T-helper 2 cell (primary cell): Measurements from ENCODE around the gene CACNA1A.
A peak's percentile ranks its signal among the peaks of the same experiment; 100 is the strongest.
"Not testable (repeated sequence)": the region's sequence is repeated elsewhere in the genome, so short reads cannot be mapped to it uniquely, and the experiment has no call there.

Source experiments
- DNase-seq, 5 experiments: peaks; one replicate each; pipeline versions ENCODE4 v3.0.0 to v3.0.0-alpha.2; 2012 to 2022

The CACNA1A gene

DNA sequence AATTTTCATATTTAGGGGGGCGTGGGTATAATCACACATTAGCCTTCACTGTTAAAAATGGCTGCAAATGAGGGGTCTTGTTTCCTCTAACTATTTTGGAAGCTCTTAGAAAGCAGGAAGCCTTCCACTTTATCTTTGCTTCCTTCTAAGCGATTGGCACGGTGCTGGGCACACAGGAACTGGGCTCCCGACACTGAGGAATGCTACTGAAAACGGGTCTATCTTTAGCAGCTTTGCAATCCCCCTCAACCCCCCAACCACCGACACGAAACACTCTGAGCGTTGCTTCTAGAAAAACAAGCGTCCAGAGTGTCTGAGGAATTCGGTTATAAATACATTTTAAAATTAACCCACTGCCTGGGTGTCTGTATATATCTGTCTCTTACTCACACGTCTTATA is 143.6 kb downstream of the CACNA1A start:
- DNase-seq, result no peak

DNA sequence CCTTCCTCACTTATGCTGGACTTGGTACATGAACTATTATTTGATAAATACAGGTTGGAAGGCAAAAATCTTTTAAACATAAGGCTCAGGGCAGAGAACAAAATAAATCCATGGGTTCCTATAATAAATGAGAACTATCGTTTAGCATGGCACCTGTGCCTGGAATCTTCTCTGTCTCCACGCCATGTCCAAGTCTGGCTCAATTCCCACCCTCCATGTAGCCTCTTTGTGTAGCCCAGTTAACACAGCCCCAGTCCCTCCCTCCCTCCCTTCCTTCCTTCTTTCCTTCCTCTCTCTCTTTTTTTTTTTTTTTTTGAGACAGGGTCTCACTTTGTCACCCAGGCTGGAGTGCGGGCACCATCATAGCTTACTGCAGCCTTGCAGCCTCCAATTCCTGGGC is 144.6 kb downstream of the CACNA1A start:
- not testable (repeated sequence) for DNase-seq

DNA sequence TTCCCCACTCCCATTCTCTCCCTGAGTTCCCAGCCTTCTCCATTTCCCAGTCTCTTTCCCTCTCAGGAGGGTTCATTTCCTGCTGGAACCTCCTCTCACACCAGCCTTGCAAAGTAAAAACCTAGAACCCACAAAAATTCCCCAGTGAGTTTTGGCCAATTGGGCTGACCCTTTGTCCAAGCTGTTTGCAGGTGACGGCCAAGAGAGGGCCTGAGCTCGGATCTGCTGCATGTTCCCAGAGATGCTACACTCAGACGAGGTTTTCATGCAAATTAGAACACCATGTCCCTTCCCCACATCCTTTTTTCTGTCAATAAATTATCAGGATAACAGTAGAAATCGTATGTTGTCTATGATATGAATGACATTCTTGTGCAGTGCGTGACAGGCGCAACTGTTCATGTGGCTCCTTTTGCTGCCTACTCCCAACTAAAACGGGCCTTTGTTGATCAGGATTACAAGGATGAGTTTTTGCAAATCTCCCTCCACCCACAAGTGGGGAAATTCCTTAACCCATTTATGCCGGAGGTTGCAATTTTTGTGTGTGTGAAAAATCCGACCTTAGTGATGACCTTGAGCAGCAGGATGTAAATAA is 149.5 kb downstream of the CACNA1A start:
- DNase-seq, result no peak

DNA sequence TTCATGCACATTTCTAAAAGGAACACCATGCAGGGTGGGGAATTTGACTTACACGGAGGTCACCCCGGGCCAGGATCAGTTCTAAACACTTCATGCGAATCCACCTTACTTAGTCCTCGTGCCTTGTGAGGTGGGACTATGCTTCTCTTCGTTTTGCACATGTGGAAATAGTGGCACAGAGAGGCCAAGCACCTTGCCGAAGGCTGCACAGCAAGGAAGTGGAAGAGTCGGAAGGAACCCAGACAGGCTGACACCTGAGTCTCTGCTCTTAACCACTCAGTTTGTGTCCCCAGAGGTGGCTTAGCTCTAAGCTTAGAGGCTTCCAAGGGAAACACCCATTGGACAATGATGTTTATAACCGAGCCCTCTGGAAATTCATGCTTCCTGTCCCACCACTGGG is 150.1 kb downstream of the CACNA1A start:
- DNase-seq, result no peak

DNA sequence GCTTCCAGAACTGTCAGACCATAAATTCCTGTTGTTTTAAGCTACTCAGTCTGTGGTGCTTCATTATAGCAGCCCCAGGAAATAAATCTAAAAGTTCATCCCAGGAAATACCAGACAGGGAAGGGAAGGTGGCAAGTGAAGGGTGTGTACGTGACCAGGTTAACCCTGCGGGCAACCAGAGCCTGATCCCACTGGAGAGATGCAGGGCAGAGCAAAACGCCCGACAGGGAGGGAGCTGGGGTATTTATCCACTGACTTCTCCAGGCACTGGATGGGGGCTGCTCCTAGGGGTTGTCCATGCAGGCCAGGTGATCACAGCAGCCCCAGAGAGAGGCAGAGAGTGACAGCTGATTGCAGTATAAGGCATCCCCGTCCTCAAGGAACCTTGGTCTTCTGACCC is 150.9 kb downstream of the CACNA1A start:
- no peak for DNase-seq

DNA sequence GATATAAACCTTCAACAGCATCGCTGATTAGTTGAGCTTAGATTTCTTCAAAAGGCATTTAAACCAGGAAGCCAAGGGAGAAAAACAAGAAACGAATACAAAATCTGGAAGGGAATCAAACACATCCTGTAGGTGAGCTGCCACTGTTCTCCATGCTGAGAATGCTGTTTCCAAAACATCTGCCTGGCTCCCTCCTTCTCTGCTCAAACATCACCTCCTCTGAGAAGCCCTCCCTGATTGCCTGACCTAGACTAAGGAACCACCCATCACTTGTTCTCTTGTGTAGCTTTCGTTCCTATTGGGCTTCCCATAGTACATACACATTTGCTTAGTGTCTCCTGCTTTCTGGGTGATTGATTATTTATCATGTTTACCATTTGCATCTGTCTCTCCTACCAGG is 152.7 kb downstream of the CACNA1A start:
- DNase-seq, result no peak

DNA sequence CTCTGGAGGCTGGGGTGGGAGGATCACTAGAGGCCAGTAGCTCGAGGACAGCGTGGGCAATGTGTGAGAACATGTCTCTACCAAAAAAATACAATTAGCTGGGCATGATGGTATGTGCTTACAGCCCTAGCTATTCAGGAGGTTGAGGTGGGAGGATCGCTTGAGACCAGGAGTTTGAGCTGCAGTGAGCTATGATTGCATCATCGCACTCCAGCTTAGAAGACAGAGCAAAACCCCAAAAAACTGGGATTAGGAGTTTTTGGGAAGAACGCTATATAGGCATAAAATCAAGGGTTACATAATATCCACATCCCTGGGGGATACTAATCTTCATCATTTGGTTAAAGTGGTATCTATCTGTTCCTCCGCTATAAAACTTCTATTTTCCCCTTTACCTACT is 155.5 kb downstream of the CACNA1A start:
- DNase-seq, result no peak

DNA sequence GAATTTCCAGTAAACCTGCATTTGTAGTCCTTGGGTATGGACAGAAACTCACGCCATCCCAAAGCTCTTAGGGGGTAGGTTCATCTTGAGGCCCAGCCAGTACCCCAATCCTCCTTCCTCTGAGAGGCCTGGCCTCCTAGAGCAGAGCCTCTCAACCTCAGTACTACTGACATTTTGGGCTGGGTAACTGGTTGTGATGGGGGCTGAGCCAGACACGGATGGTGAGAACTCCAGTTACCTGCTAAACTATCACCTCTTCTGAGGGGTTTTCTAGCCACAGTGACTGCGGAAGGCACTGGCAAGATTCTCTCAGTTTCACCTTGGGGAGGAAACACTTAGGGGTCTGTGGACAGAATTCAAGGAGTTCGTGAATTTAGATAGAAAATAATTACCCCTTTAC is 156.2 kb downstream of the CACNA1A start:
- no peak for DNase-seq

DNA sequence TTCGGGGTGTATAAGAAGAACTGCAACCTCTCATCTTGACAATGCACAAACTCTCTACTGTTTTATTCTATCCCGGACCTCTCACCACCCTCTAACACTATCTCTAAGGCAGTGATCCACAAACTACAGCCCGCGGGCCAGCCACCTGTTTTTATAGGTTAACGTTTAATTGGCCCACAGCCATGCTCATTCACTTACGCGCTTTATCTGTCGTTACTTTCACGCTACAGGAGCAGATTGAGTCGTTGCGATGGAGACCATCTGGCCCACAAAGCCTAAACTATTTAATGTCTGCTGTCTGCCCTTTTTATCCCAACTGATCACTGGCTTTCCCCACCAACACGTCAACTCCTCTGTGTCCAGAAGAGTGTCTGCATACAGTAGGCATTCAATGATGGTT is 158.9 kb downstream of the CACNA1A start:
- no peak for DNase-seq

DNA sequence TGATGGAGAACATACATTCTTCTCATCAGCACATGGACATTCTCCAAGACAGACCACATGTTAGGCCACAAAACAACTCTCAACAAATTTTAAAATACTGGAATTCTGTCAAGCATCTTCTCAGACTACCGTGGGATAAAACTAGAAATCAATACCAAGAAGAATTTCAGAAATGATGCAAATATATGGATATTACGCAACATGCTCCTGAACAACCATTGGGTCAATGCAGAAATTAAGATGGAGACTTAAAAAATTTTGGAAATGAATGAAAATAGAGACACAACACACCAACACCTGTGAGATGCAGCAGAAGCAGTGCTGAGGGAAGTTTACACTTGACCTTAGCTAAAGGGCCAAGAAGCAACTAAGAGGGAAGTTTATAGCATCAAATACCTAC is 162.8 kb downstream of the CACNA1A start:
- DNase-seq, result no peak

DNA sequence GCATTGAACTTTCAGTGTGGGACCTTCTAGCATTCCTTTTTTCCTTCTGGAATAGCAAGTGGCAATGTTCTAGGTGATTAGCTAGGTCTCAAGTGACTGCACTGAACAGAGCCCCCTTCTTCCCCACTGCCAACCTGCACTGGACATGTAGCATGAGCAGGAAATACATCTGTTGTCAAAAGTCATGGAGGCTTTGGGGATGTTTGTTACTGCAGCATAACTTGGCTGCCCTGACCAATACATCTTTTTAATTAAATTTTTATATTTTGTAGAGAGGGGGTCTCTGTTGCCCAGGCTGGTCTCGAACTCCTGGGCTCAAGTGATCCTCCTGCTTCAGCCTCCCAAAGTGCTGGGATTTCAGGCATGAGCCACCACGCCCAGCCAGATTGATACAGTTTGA is 163.6 kb downstream of the CACNA1A start:
- no peak for DNase-seq

DNA sequence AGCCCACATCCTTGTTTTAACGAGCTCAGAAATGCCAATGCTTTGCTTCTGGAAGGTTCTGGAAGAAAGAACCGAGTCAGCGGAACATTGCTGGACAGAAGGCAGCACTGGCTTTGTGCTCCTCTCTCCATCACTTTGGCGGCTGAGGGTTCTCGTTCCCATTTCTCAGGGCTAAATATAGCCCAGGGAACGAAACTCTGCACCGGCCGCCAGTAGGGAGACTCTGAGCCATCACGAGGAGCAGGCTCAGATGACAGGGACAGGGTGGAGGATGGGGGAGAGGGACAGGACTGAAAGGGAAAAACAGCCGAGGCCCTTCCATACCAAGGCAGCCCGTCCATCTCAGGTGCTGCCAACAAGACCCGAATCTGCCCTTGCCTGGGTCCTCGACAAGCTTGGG is 166.4 kb downstream of the CACNA1A start:
- no peak for DNase-seq

DNA sequence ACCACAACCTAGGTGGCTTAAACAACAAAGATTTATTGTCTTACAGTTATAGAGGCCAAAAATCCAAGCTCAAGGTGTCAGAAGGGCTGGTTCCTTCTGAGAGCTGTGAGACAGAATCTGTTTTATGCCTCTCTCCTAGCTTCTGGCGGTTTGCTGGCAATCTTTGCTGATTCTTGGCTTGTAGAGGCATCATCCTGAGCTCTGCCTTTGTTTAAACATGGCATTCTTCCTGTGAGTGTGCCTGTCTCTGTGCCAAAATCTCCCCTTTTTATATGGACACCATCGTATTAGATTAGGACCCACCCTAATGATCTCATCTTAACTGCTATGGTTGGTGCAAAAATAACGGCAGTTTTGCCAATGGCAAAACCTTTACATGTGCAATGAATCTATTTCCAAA is 169.1 kb downstream of the CACNA1A start:
- no peak for DNase-seq

DNA sequence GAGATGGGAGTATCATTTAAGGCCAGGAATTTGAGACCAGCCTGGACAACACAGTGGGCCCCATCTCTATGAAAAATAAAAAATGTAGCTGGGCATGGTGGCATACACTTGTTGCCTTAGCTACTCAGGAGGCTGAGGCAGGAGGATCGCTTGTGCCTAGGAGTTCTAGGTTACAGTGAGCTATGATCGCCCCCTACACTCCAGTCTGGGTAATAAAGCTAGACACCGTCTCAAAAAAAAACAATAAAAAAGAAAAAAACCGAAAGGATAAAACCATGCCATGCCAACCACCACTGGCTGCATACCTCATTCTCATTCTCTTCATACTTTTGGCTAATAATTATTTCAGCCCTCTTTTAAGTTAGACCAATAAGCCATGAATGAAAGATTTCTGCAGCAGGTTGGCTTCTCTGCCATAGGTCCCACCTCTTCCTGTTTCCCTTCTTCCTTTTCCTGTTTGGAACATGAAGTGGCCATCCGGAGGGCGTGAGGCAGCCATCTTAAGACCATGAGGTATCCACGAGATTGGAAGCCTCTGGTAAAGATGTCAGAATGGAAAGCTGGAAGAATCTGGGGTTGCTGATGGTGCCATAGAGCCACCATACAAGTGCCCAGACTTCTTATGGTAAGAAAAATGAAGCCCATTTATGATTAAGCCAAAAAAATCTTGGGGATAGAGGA is 171.3 kb downstream of the CACNA1A start:
- peak in 1 of 5 experiments; percentile 9 for DNase-seq

DNA sequence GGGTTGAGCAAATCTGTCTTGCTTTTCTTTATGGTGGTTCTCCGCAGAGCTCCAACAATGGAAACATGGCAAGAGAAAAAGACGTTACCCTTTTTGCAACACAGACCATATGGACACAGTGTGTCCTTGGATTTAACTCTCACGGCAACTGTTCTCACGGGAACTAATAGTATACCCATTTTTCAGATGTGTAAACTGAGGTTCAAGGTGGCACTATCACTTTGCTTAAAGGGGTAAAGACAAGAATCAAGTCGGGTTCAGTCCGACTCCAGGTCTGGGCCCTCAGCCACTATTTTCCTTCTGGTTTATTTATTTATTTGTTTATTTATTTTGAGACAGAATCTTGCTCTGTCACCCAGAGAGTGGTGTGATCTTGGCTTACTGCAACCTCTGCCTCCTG is 176.0 kb downstream of the CACNA1A start:
- no peak for DNase-seq

DNA sequence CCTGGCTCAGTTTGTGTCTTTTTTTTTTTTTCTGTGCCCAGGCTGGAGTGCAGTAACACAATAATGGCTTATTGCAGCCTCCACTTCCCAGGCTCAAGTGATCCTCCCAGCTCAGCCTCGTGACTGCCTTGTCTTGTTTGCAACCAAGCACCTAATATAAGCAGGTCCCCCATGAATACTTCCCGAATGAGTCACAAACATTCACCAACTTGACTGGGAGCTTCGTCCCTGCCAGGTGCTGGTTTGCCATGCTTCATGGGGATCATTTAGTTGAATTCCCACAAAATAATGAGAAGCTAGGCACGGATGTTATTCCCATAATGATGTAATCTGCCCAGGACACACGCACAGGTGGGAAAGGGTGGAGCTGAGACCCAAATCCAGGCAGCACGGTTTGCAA is 176.5 kb downstream of the CACNA1A start:
- DNase-seq, result no peak

DNA sequence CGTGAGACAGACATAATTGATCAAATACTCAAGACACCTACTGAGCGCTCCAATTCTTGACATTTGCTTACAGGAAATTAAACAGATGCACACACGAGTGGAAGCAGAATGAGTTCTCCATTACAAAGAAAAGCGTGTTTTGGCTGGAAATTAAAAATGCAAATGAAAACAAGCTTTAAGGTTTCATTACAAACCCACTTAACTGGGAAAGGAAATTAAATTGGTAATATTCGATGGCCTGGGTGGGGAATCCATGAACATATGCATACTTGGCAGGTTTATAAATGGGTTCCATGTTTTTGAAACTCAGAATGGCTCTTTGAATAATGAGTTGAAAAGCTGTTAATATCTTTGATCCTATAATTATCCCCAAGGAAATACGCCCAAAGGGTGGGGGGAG is 178.0 kb downstream of the CACNA1A start:
- DNase-seq, result no peak

DNA sequence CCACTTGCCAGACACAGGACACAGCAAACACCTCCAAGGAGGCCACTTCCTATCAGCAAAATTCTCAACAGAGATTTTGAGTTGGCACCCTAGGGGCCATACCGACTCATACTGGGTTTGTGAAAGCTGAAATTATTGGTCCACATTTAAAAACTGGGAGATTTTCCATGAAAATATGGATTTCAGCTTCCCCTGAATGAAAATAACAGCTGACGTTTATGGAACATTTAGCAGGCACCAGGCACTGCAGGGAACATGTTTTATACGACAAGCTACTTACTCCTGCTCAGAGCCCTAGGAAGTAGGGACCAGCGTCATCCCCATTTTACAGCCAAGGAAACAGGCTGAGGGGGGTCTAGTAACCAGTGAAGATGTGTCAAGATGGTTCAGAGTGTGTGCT is 186.8 kb downstream of the CACNA1A start:
- DNase-seq, result no peak

DNA sequence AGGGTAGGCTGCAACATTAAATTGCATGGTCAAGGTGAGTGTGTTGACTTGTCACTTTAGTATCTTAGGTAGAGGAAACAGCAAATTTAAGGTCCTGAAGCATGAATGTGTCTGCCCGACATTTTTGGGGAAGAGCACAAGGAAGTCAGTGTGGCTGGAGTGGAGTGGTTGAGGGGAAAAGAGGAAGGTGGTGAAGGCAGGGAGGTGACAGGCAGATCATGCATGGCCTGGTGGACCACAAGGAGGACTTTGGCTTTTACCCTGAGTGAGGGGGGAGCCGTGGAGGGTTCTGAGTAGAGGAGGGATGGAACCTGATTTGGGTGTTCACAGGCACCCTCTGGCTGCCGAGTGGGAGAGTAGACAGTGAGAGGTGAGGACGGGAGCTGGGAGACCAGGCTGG is 188.1 kb downstream of the CACNA1A start:
- no peak for DNase-seq

DNA sequence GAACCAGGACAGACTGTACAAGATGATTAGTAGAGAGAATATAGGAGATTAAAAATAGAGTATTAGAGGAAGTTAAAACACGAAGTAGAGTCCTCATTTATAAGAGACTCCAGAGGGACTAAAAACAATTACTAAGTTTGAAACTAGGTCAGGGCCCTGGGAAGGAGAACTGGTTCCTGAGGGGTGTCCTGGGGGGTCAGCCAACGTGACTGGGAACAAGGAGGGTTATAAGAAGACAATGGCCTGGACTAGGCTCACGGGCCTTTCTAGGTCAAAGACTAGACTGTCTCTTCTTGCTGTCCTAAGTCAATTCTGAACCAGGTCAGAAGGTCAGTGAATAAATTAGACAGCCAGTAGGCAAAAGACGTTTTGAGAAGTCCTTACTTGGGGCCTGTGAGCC is 190.8 kb downstream of the CACNA1A start:
- no peak for DNase-seq

DNA sequence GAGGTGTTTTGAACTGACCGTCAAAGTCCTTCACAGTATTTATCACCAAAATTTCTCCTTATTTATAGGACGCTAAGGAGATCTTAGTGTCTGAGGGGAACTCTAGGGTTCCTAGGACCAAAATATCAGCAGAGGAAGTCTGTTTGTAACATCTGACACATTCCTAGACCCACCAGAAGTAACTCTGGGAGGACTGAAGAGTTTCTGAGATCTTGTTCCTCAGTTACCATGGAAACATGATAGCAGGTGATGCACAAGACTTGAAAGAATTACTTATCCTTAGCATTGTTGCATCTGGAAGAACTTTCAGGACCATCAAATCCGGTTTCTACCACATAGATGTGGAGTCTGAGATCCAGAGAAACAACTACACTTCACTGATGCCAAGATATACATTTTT is 191.5 kb downstream of the CACNA1A start:
- no peak for DNase-seq

DNA sequence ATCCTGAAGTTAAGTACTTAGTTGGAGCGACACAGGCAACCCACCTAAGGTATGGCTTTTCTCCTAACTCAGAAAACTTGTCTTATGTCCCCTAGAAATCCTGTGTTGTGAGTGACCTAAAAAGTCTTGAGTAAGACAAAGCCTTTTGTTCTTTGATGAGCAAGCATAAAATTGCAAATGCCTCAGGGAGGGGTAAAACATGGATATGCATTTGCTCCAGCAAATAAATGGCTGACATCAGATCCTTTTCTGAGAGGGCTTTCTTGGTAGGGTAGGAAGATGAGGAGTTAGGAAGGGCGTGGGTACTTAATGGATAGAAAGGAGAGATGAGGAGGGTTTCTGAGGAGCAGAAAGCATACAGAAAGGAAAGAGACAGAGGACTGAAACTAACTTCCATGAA is 192.4 kb downstream of the CACNA1A start:
- no peak for DNase-seq

DNA sequence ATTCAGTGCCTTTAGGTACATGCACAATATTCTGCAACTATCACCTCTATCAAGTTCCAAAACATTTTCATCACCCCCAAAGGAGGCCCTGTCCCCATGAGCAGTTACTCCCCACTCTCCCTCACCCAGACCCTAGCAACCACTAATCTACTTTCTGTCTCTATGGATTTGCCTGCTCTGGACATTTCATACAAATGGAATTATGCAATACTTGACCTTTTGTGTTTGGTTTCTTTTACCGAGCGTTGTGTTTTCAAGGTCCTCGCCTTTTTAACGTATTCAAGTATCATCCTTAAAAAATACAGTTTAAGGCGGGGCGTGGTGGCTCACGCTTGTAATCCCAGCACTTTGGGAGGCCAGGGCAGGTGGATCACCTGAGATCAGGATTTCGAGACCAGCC is 196.4 kb downstream of the CACNA1A start:
- DNase-seq, result no peak

DNA sequence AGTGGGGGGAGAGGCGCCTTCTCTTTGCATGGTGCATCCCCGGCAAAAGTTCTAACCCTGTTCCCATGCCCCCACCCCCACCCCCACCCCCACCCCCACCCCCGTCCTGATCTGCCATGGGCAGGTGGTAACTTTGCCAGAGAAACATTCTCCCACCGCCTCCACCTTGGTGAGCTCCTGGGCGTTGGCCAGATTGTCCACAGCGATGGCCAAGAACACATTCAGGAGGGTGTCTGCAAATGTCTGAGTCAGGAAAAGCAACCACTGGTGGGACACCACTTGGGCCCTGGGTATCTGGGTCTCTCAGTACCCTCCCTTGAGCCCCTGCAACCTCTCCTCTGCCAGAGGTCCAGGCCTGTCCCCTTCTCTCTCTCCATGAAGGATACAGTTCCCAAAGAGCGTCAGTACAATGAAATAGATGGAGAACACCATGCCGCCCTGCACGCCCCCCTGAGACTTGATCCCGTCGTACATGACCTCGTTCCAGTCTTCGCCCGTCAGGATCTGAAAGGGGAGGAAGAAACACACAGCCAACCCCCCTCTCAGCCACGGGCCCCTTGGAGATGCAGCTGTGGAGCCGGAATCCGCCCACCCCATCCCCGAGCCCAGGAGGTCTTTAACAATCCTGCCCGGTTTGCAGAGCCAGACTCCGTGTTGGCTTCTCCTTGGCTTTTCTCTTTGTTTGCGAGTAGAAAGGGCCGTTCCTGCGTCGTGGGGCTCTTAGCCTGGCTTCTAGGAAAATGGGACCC is 202.7 kb downstream of the CACNA1A start:
- DNase-seq, result no peak
